ENCODE results near the gene SFSWAP. TPM values are rescaled to one million over a fixed set of nuclear protein-coding genes. Genes with fewer than 3 reads are reported as not detected.
"Not testable (repeated sequence)": the region's sequence is repeated elsewhere in the genome, so short reads cannot be mapped to it uniquely, and the experiment has no call there.

SFSWAP gene
- 10 to 100 TPM; 19.2 to 24.9 TPM for total RNA-seq
- long read RNA-seq, partial matches to known transcripts: 13 of 14 reads
- long read RNA-seq, other reads (novel, unspliced or antisense): 1 of 14 reads

DNA sequence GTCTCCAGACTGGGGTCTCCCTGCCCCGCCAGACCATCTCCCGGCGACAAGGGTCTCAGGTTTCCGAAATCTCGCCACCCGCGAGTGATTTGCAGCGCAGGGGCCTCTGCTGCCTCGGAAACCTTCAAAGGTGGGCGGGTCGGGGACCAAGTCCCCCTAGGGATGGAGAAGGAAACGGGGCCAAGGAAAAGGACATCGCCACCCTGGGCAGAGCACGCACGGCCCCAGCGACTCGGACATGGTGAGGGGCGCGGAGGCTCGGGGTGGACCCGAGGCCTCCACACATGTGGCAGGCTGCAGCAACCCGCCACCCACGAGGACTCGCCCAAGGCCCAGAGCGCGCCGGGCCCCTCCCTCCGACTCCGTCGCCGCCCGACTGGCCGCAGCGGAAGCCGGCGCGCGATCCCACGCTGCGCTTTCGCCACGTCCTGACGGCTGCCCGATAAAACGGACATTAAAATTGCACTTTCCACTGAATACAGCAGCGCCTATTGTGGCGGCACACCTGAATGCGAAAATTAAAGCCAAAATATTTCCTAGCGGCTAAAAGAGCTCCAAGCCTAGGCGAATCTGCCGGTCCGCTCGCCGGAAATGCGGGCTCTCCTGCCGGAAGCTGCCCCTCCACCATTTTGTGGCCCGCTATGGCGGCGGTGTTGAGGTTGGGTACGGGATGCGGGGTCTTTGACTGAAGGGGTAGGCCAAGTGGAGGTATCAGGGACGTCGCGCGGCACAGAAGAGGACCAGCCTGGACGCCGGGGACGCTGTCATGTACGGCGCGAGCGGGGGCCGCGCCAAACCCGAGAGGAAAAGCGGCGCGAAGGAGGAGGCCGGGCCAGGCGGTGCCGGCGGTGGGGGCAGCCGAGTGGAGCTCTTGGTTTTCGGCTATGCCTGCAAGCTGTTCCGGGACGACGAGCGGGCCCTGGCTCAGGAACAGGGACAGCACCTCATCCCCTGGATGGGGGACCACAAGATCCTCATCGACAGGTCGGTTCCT lies at the start of gene SFSWAP:
SFSWAP (plus strand) TSS at position 627 of the 994 bp plus-strand sequence; CDS start at position 767, 140 bp downstream.
- intact Hi-C loops (cut with DNase I): no loop called here
- ATAC-seq (peak; percentile 97 to 98), DNase-seq (peak; percentile 81)

- DNase-seq; intact Hi-C loops (cut with DNase I): not testable (repeated sequence)
- ATAC-seq: peak; percentile 65 to 76
These were observed 49.5 kb upstream of the SFSWAP start for GRCh38 chr12:131661170-131661985.

- intact Hi-C loops (cut with DNase I); DNase-seq: not testable (repeated sequence)
- ATAC-seq: peak in 1 of 2 donors; percentile 32
These were observed 49.0 kb upstream of the SFSWAP start for GRCh38 chr12:131661986-131662288.

GRCh38 chr12:131662346-131662745 lies 48.5 kb upstream of the SFSWAP start:
- ATAC-seq; DNase-seq; intact Hi-C loops (cut with DNase I): not testable (repeated sequence)

DNA sequence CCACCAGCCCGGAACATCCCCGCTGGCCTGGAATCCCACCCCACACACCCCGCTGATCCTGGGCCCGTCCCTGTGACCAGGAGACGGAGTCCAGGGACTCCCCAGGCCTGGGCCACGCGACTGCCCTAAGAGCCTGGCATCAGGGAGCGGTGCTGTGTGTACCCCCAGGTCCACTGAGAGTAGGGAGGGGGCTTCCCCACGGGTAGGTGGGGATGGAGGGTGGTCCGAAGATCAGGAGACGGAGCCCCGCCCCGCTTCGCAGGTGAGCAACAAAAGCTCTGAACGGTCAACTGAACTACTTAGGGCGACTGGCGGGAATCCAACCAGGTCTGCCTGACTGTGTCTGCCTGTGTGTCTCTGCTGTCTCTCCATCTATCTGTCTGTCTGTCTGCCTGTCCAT lies 45.2 kb upstream of the SFSWAP start:
- DNase-seq, ATAC-seq: not testable (repeated sequence)
- intact Hi-C loops (cut with DNase I): loop anchor here in 1 of 2 donors (5.0 kb wide), 1 partner anchor 368 kb away; no protein-coding TSS in a partner anchor

DNA sequence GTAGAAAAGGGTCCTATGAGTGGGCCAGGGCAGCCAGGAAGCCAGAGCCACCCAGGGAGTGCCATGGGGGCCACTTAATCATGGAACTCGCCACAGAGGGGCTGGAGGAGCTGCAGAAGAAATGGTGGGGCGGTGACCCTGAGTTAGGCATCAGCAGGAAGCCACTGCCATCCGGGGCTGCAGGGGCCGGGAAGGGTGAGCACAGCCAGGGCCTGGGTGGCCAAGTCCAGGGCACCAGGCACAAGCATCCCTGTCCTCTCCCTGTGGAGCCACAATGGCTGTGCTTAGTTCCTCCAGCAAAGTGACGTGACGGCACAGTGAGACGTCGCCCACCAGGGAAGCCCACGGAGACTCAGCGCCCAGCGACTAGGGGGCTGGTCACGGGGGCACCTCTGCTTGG lies 44.4 kb upstream of the SFSWAP start:
- DNase-seq, ATAC-seq: not testable (repeated sequence)
- intact Hi-C loops (cut with DNase I): loop anchor here in 1 of 2 donors (5.0 kb wide), 1 partner anchor 369 kb away; no protein-coding TSS in a partner anchor

GRCh38 chr12:131666978-131667601 lies 43.8 kb upstream of the SFSWAP start:
- not testable (repeated sequence) for ATAC-seq, DNase-seq
- intact Hi-C loops (cut with DNase I): loop anchor here in 1 of 2 donors (5.0 kb wide), 1 partner anchor 370 kb away; no protein-coding TSS in a partner anchor

- DNase-seq: no peak
- intact Hi-C loops (cut with DNase I): no loop called here
- ATAC-seq: no peak
These were observed 39.6 kb upstream of the SFSWAP start for GRCh38 chr12:131671276-131671675.

- no peak for DNase-seq
- intact Hi-C loops (cut with DNase I): no loop called here
- no peak for ATAC-seq
These were observed 39.0 kb upstream of the SFSWAP start for GRCh38 chr12:131671871-131672270.

- DNase-seq (no peak), ATAC-seq (no peak)
- intact Hi-C loops (cut with DNase I): no loop called here
These were observed 38.5 kb upstream of the SFSWAP start for GRCh38 chr12:131672311-131672940.

GRCh38 chr12:131672941-131673887 lies 37.7 kb upstream of the SFSWAP start:
- intact Hi-C loops (cut with DNase I): no loop called here
- DNase-seq (no peak), ATAC-seq (peak in 1 of 2 donors; percentile 14)

GRCh38 chr12:131673888-131674257 lies 37.0 kb upstream of the SFSWAP start:
- intact Hi-C loops (cut with DNase I): no loop called here
- peak in 1 of 2 donors; percentile 37 for ATAC-seq

DNA sequence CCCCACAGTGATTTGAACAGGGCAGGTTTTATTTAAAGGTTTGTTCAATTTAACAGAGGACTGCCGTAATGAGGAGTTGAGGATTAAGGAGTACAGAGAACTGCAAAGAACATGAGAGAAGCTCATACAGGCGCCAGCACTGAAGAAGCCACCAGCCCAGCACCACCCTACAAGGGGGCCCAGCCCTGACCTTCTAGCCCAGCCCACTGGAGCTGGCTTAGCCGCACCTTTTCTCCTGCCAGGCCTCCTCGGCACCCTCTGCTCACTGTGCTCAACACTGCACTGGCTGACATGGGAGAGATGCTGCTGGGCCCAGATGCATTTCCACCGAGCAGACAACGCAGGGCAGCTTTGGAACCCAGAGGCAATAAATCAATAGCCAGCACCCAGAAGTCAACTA lies 36.5 kb upstream of the SFSWAP start:
- ATAC-seq: no peak
- intact Hi-C loops (cut with DNase I): no loop called here

More at GRCh38 chr12:131673888-131674257, 37.0 kb upstream of the SFSWAP start:
- no peak for DNase-seq

DNA sequence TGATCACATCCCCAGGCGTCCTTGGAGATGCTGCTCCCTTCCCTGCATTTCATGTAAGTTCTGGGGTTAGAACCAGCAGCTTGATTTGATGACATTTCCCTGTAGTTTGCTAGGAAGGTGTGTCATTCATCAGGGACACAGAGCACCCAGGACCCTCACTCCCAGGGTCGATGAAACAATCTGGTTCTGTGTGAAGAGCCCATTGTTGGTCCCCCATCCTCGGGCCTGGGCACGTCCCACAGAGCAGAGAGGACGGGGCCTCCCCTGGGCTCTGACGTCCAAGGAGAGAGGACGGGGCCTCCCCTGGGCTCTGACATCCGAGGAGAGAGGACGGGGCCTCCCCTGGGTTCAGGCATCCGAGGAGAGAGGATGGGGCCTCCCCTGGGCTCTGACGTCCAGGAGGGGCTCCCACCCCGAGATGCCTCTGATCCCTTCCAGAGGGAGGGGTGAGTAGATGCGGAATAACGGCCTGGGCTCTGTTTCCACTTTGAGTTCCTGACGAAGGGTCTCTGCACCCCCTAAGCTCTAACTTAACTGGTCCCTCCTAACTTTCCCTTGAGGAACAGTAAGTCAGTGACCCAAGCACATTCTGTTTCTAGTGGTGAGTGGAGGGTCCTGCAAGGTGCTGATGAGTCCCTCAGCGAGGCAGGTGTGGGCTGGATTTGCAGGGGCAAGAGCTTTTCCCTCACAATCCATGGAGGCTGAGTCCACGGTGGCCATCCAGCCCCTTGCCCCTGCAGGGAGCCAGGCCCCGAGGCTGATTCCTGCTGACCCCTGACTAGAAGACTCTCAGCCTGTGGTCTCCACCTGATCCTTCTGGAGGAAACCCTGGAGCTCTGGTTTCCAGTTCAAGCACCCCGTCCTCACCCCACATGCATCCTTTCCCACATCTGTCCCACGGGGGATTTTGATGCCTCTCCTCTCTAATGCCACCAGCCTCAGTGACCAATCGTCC lies 35.5 kb upstream of the SFSWAP start:
- intact Hi-C loops (cut with DNase I): no loop called here
- DNase-seq (no peak), ATAC-seq (no peak)

More for the DNA sequence above, 36.5 kb upstream of the SFSWAP start:
- no peak for DNase-seq

- ATAC-seq: no peak
- no peak for DNase-seq
- intact Hi-C loops (cut with DNase I): no loop called here
These were observed 34.3 kb upstream of the SFSWAP start for GRCh38 chr12:131676544-131676943.

DNA sequence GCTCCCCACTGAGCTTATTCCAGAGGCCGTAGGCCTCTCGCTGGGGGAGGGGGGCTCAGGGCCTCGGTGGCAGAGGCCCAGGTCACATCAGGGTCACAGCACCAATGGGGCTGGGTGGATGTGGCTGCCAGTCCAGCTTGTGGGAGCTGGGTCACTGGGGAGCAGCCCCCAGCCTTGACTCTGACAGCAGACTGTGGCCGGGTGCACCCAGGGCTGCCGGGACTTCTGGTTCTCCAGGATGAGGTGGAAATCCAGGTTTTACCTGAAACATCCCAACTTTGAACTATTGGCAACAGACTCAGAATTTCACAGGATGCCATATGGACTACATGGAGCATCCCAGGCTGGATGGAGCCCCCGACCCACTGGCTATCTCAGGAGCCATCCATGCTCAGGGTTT lies 33.8 kb upstream of the SFSWAP start:
- ATAC-seq; intact Hi-C loops (cut with DNase I): not testable (repeated sequence)

More for the DNA sequence above, 33.8 kb upstream of the SFSWAP start:
- DNase-seq: not testable (repeated sequence)
